H1 (cell line): ENCODE results near the gene OTUD1. TPM values are rescaled to one million over a fixed set of nuclear protein-coding genes. Genes with fewer than 3 reads are reported as not detected.

Experiments used
- CTCF ChIA-PET: fragments of 300-600 bp; sonication (Branson Sonifier 250); formaldehyde crosslinking; loops from one replicate; lab custom pipeline; 2021; ENCODE audit not compliant: partially characterized antibody; lab: Charles Lee
- POLR2A ChIA-PET: fragments of 300-600 bp; sonication (Branson Sonifier 250); formaldehyde crosslinking; loops from one replicate; lab custom pipeline; 2021; ENCODE audit warnings: inconsistent platforms; ENCODE audit not compliant: partially characterized antibody; lab: Charles Lee
- DNase-seq, 2 experiments: peaks; one replicate each; pipeline versions ENCODE4 v3.0.0 to v3.0.0-alpha.2; 2010 to 2022; ENCODE audit warnings: low spot score in 2 of 2, low read depth in 1 of 2, mixed read lengths in 1 of 2
- FAIRE-seq: peaks from 2 replicates; lab custom pipeline; 2011; peaks lifted over from hg19 to GRCh38; lab: Jason Lieb, UNC
- H2AFZ ChIP-seq: 2 replicates; pipeline ENCODE4 v1.8.1; 2012; ENCODE audit warnings: low read length, inconsistent platforms
- H2AK5ac ChIP-seq: 2 replicates; pipeline ENCODE4 v1.6.1; 2013; ENCODE audit warnings: low read depth, low read length
- H2BK120ac ChIP-seq: replicated peaks from 2 replicates; pipeline ENCODE3; 2013; ENCODE audit warnings: low read depth, low read length, inconsistent platforms
- H2BK12ac ChIP-seq: 2 replicates; pipeline ENCODE4 v1.6.1; 2013; ENCODE audit warnings: low read depth, low read length
- H2BK15ac ChIP-seq: 2 replicates; pipeline ENCODE4 v1.6.1; 2013; ENCODE audit warnings: low read length
- H2BK20ac ChIP-seq: 2 replicates; pipeline ENCODE4 v1.6.1; 2013; ENCODE audit warnings: low read length
- H2BK5ac ChIP-seq: 2 replicates; pipeline ENCODE4 v1.6.1; 2013; ENCODE audit warnings: low read depth, low read length
- H3K14ac ChIP-seq: 2 replicates; pipeline ENCODE4 v1.6.1; 2013; ENCODE audit warnings: inconsistent platforms; ENCODE audit not compliant: insufficient read length
- H3K18ac ChIP-seq: 2 replicates; pipeline ENCODE4 v1.6.1; 2013; ENCODE audit warnings: low read length; ENCODE audit errors: extremely low read depth
- H3K23ac ChIP-seq: 2 replicates; pipeline ENCODE4 v1.6.1; 2013; ENCODE audit warnings: inconsistent platforms; ENCODE audit not compliant: insufficient read length
- H3K23me2 ChIP-seq: 2 replicates; pipeline ENCODE4 v1.6.1; 2013; ENCODE audit warnings: low read depth, low read length
- H3K27ac ChIP-seq: 2 replicates; pipeline ENCODE4 v1.6.1; 2011; ENCODE audit warnings: low read depth, low read length, inconsistent platforms
- H3K27me3 ChIP-seq, 4 experiments: replicated peaks in 1 of 4; 1 replicate in 1 of 4; 2 replicates in 3 of 4; pipeline versions ENCODE4 v1.6.1 to v1.8.1; 2011 to 2013; ENCODE audit warnings: low read length in 3 of 4, mild to moderate bottlenecking in 3 of 4, inconsistent platforms in 2 of 4, mixed read lengths in 2 of 4, moderate library complexity in 1 of 4; ENCODE audit not compliant: control insufficient read depth in 3 of 4, insufficient read depth in 3 of 4; ENCODE audit errors: extremely low read depth in 1 of 4
- H3K36me3 ChIP-seq, 4 experiments: 2 replicates each; pipeline versions ENCODE4 v1.6.1 to v1.8.1; 2011 to 2013; ENCODE audit warnings: mild to moderate bottlenecking in 4 of 4, low read length in 3 of 4, moderate library complexity in 2 of 4, control low read depth in 1 of 4, inconsistent platforms in 1 of 4; ENCODE audit not compliant: insufficient read depth in 4 of 4, control insufficient read depth in 2 of 4
- H3K4ac ChIP-seq: replicated peaks from 2 replicates; pipeline ENCODE3; 2013; ENCODE audit warnings: low read length, low read depth, mixed read lengths, inconsistent platforms; ENCODE audit not compliant: insufficient read length
- H3K4me1 ChIP-seq, 4 experiments: replicated peaks in 1 of 4; 1 replicate in 1 of 4; 2 replicates in 3 of 4; pipeline versions ENCODE4 v1.6.1 to v1.8.1; 2011 to 2013; ENCODE audit warnings: low read length in 3 of 4, inconsistent platforms in 2 of 4, mixed read lengths in 1 of 4; ENCODE audit not compliant: insufficient read depth in 4 of 4, control insufficient read depth in 3 of 4
- H3K4me2 ChIP-seq, 2 experiments: 2 replicates each; pipeline versions ENCODE4 v1.6.1 to v1.8.1; 2011 to 2013; ENCODE audit warnings: low read depth in 2 of 2, low read length in 2 of 2, control low read depth in 1 of 2, inconsistent platforms in 1 of 2, mild to moderate bottlenecking in 1 of 2; ENCODE audit not compliant: insufficient read depth in 1 of 2
- H3K4me3 ChIP-seq, 4 experiments: fragments of 200-600, 300-600 bp in 1 of 4; sonication (generic), shearing (Covaris generic), sonication (Bioruptor Twin) in 1 of 4; 2 replicates each; pipeline versions ENCODE4 v1.5.1 to v1.8.1; 2011 to 2016; ENCODE audit warnings: low read length in 4 of 4, low read depth in 3 of 4, control low read depth in 2 of 4, inconsistent platforms in 2 of 4, mild to moderate bottlenecking in 2 of 4, mixed read lengths in 1 of 4, moderate library complexity in 1 of 4; ENCODE audit not compliant: insufficient read depth in 2 of 4; ENCODE audit errors: extremely low read depth in 1 of 4
- H3K56ac ChIP-seq: replicated peaks from 2 replicates; pipeline ENCODE3; 2013; ENCODE audit warnings: low read depth, mild to moderate bottlenecking, mixed read lengths, low read length, inconsistent platforms; ENCODE audit not compliant: insufficient read length
- H3K79me1 ChIP-seq: 2 replicates; pipeline ENCODE4 v1.6.1; 2013; ENCODE audit warnings: low read depth, low read length, control low read depth
- H3K79me2 ChIP-seq, 2 experiments: 2 replicates each; pipeline versions ENCODE4 v1.6.1 to v1.8.1; 2012 to 2013; ENCODE audit warnings: low read length in 2 of 2, mild to moderate bottlenecking in 2 of 2, inconsistent platforms in 1 of 2; ENCODE audit not compliant: insufficient read depth in 2 of 2, control insufficient read depth in 1 of 2
- H3K9ac ChIP-seq, 4 experiments: replicated peaks in 1 of 4; 1 replicate in 1 of 4; 2 replicates in 3 of 4; pipeline versions ENCODE4 v1.6.1 to v1.8.1; 2011 to 2013; ENCODE audit warnings: low read depth in 3 of 4, low read length in 3 of 4, control low read depth in 2 of 4, mild to moderate bottlenecking in 2 of 4, moderate library complexity in 2 of 4, inconsistent platforms in 1 of 4; ENCODE audit errors: extremely low read depth in 1 of 4
- H3K9me3 ChIP-seq, 2 experiments: 2 replicates each; pipeline versions ENCODE4 v1.6.1 to v1.8.1; 2012 to 2013; ENCODE audit warnings: mild to moderate bottlenecking in 2 of 2, moderate library complexity in 2 of 2, control low read depth in 1 of 2, inconsistent platforms in 1 of 2, low read depth in 1 of 2, low read length in 1 of 2, mixed read lengths in 1 of 2; ENCODE audit not compliant: insufficient read depth in 2 of 2
- H4K20me1 ChIP-seq, 2 experiments: replicated peaks in 1 of 2; 2 replicates each; pipeline versions ENCODE3 to v1.8.1; 2011 to 2013; ENCODE audit warnings: inconsistent platforms in 2 of 2, low read length in 2 of 2, mild to moderate bottlenecking in 1 of 2; ENCODE audit not compliant: insufficient read depth in 2 of 2, control insufficient read depth in 1 of 2
- H4K5ac ChIP-seq: 2 replicates; pipeline ENCODE4 v1.6.1; 2013; ENCODE audit warnings: low read length, low read depth, mixed read lengths, inconsistent platforms; ENCODE audit not compliant: insufficient read length
- H4K8ac ChIP-seq: 2 replicates; pipeline ENCODE4 v1.8.0; 2013; ENCODE audit warnings: mild to moderate bottlenecking, moderate library complexity, low read length, inconsistent platforms; ENCODE audit not compliant: insufficient read depth; ENCODE audit errors: extremely low read depth
- H4K91ac ChIP-seq: replicated peaks from 2 replicates; pipeline ENCODE3; 2013; ENCODE audit warnings: low read length, mixed read lengths, inconsistent platforms; ENCODE audit not compliant: insufficient read length
- CHD1 ChIP-seq: IDR thresholded peaks from 2 replicates; pipeline ENCODE4 v1.6.1; 2012; ENCODE audit warnings: low read depth, low read length, improper control_type of control experiment
- CREB1 ChIP-seq: IDR thresholded peaks from 2 replicates; pipeline ENCODE4 v1.6.1; 2012; ENCODE audit warnings: inconsistent platforms
- CTCF ChIP-seq, 3 experiments: IDR thresholded peaks; 1 replicate in 2 of 3; 2 replicates in 1 of 3; pipeline versions ENCODE4 v1.5.1 to v1.6.1; 2011; ENCODE audit warnings: low read length in 3 of 3, mild to moderate bottlenecking in 3 of 3, inconsistent platforms in 2 of 3, low read depth in 1 of 3, moderate library complexity in 1 of 3; ENCODE audit not compliant: insufficient read depth in 1 of 3; ENCODE audit errors: control extremely low read depth in 1 of 3
- GTF2F1 ChIP-seq: IDR thresholded peaks from 2 replicates; pipeline ENCODE4 v1.6.1; 2012; ENCODE audit warnings: low read depth, low read length, improper control_type of control experiment, borderline replicate concordance
- JUND ChIP-seq: IDR thresholded peaks from 2 replicates; pipeline ENCODE4 v1.6.1; 2011; ENCODE audit warnings: mild to moderate bottlenecking, improper control_type of control experiment, low read length
- POU5F1 ChIP-seq: IDR thresholded peaks from 2 replicates; pipeline ENCODE4 v1.6.1; 2011; ENCODE audit warnings: low read depth, mild to moderate bottlenecking, low read length, moderate library complexity
- SP2 ChIP-seq: IDR thresholded peaks from 2 replicates; pipeline ENCODE4 v1.6.1; 2012; ENCODE audit warnings: mild to moderate bottlenecking, low read length, inconsistent platforms
- WGBS, 2 experiments: shearing (Covaris generic) in 1 of 2; methylation state at CpG; one replicate each; pipeline versions ENCODE4 v1.1.6 to v1.1.7; 2013 to 2015; ENCODE audit warnings: low lambda C conversion rate in 2 of 2, mixed read lengths in 2 of 2, inconsistent platforms in 1 of 2, low coverage in 1 of 2, missing lambda C conversion rate in 1 of 2; ENCODE audit not compliant: insufficient replicate concordance in 2 of 2, insufficient coverage in 1 of 2, insufficient read length in 1 of 2; ENCODE audit errors: extremely low coverage in 1 of 2, missing lambda C conversion rate in 1 of 2; 5-methylcytosine and 5-hydroxymethylcytosine counted together
- polyA plus RNA-seq, 7 experiments: library from polyadenylated mRNA; depleted of rRNA in 3 of 7; stranded (reverse) in 5 of 7; unstranded in 2 of 7; fragments of >200 nt in 5 of 7; fragments of 200-250 nt in 2 of 7; gene quantifications; 1 replicate in 5 of 7; 2 replicates in 1 of 7; 4 replicates in 1 of 7; pipeline versions ENCODE4 v1.2.1 to v1.2.3, GENCODE V29; 2011 to 2013; ENCODE audit warnings: missing spikeins in 2 of 7, mixed read lengths in 2 of 7
- total RNA-seq: library from RNA; stranded (reverse); fragmentation: NEBNext Ultra II Directional; extraction: Animal tissue kit (Norgen Biotek cat#: 25700); gene quantifications from 2 replicates; pipeline ENCODE4 v1.2.1, GENCODE V29; 2021
- TF ChIP-seq, protein P1 (sequence below): IDR thresholded peaks from 2 replicates; pipeline ENCODE4 v1.6.1; 2011; ENCODE audit warnings: low read depth, mild to moderate bottlenecking, low read length; ENCODE audit not compliant: insufficient read depth

The OTUD1 gene
- total and polyA plus RNA-seq, 2 of the 8 experiments (the other 6 are each of a cell fraction or from before 2014, with no cell fraction given): 1.3 to 7.1 TPM

GRCh38 chr10:23459308-23459939 is 20.5 kb downstream of the OTUD1 start:
- no peak overlapping the region for H4K5ac ChIP-seq
- whole genome bisulfite sequencing, 2 experiments: 76% methylated on average over 6 of the region's 6 CpGs; no CpG with 5 or more reads in 1 of the 2 experiments
- H3K56ac ChIP-seq: no peak overlapping the region
- no peak overlapping the region for H2BK120ac ChIP-seq
- no peak overlapping the region for H3K4ac ChIP-seq
- no peaks in the 10 kb centered on the region for H3K79me2 ChIP-seq
- no peak overlapping the region for H3K18ac ChIP-seq
- peak overlapping the region; percentile 40; the same call in 1 of the 2 replicates for H2BK5ac ChIP-seq
- H3K4me1 ChIP-seq: peaks cover 1 to 13% (median 8%) of the 10 kb centered on the region in 4 experiments; a peak in 5 of 7 replicates
- no peak overlapping the region for H3K14ac ChIP-seq
- no peak for FAIRE-seq
- H2AFZ ChIP-seq: no peak overlapping the region
- H3K23ac ChIP-seq: no peak overlapping the region
- H2BK12ac ChIP-seq: peak overlapping the region; percentile 43; the same call in 1 of the 2 replicates
- POLR2A ChIA-PET: interaction anchor here (1.1 kb wide), 1 partner anchor 16 kb away, joined by 3 read pairs; no protein-coding TSS in a partner anchor
- 0 out of 2 replicates have a peak overlapping the region, but pooled peaks have one; percentile 21 for H2BK20ac ChIP-seq
- H3K36me3 ChIP-seq: no peaks in the 10 kb centered on the region
- no peak overlapping the region for H3K27ac ChIP-seq
- peak in 1 of 2 experiments; percentile 36 for DNase-seq
- no peak overlapping the region for H4K8ac ChIP-seq
- H4K91ac ChIP-seq: no peak overlapping the region
- no peak overlapping the region for H2AK5ac ChIP-seq
- TF ChIP-seq CREB1: no peak
- TF ChIP-seq CTCF (IDR thresholded peaks at IDR 0.05; ENCODE audit: control extremely low read depth in 1 of 3, insufficient read depth in 1 of 3, low read depth in 1 of 3, low read length in 3 of 3): no peak
- TF ChIP-seq, protein P1, sequence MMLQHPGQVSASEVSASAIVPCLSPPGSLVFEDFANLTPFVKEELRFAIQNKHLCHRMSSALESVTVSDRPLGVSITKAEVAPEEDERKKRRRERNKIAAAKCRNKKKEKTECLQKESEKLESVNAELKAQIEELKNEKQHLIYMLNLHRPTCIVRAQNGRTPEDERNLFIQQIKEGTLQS: no peak
- no peak for TF ChIP-seq CHD1
- no peak for TF ChIP-seq POU5F1
- no peak for TF ChIP-seq JUND
- TF ChIP-seq GTF2F1: no peak
- no peak for TF ChIP-seq SP2
- H3K4me3 ChIP-seq: no peak overlapping the region
- H3K9ac ChIP-seq: no peak overlapping the region
- H4K20me1 ChIP-seq: no peaks in the 10 kb centered on the region
- no peaks in the 10 kb centered on the region for H3K9me3 ChIP-seq
- no peaks in the 10 kb centered on the region for H3K23me2 ChIP-seq
- H3K4me2 ChIP-seq: no peak overlapping the region
- CTCF ChIA-PET: no interaction called here
- H2BK15ac ChIP-seq: no peak overlapping the region
- H3K27me3 ChIP-seq: no peaks in the 10 kb centered on the region
- no peaks in the 10 kb centered on the region for H3K79me1 ChIP-seq
